Hepatocyte (in vitro differentiated cells): Measurements from ENCODE around the gene PARG. TPM values are rescaled to one million over a fixed set of nuclear protein-coding genes. Genes with fewer than 3 reads are reported as not detected.
"Not testable (repeated sequence)": the region's sequence is repeated elsewhere in the genome, so short reads cannot be mapped to it uniquely, and the experiment has no call there.

Experiments
- DNase-seq: peaks from one replicate; pipeline ENCODE4 v3.0.0-alpha.2; 2016; ENCODE audit warnings: low spot score
- H2AFZ ChIP-seq: fragments of 200-600 bp; sonication (generic); 2 replicates; pipeline ENCODE4 v1.6.0; 2016; ENCODE audit warnings: antibody characterized with exemption, mild to moderate bottlenecking
- H3K27ac ChIP-seq: fragments of 200-600 bp; sonication (generic); 2 replicates; pipeline ENCODE4 v1.5.1; 2016; ENCODE audit warnings: mild to moderate bottlenecking
- H3K27me3 ChIP-seq: fragments of 200-600 bp; sonication (generic); 2 replicates; pipeline ENCODE4 v1.6.1; 2016
- H3K36me3 ChIP-seq: fragments of 200-600 bp; sonication (generic); replicated peaks from 2 replicates; pipeline ENCODE4 v1.5.1; 2016; ENCODE audit warnings: low read depth; ENCODE audit not compliant: insufficient read depth
- H3K4me1 ChIP-seq: fragments of 200-600 bp; sonication (generic); 2 replicates; pipeline ENCODE4 v1.5.1; 2016; ENCODE audit warnings: mild to moderate bottlenecking, moderate library complexity; ENCODE audit not compliant: insufficient read depth
- H3K4me2 ChIP-seq: fragments of 200-600 bp; sonication (generic); 2 replicates; pipeline ENCODE4 v1.6.0; 2016
- H3K4me3 ChIP-seq: fragments of 200-600 bp; sonication (generic); 2 replicates; pipeline ENCODE4 v1.5.1; 2016; ENCODE audit warnings: mild to moderate bottlenecking
- H3K79me2 ChIP-seq: fragments of 200-600 bp; sonication (generic); 2 replicates; pipeline ENCODE4 v1.6.0; 2017; ENCODE audit warnings: mild to moderate bottlenecking
- H3K9me2 ChIP-seq: fragments of 200-600 bp; sonication (generic); replicated peaks from 2 replicates; pipeline ENCODE4 v1.6.0; 2017; ENCODE audit warnings: mild to moderate bottlenecking; ENCODE audit not compliant: insufficient read depth
- H3K9me3 ChIP-seq: fragments of 200-600 bp; sonication (generic); 2 replicates; pipeline ENCODE4 v1.5.1; 2016; ENCODE audit warnings: low read depth, mild to moderate bottlenecking
- H4K20me1 ChIP-seq: fragments of 200-600 bp; sonication (generic); 2 replicates; pipeline ENCODE4 v1.6.0; 2016; ENCODE audit warnings: mild to moderate bottlenecking; ENCODE audit not compliant: insufficient read depth, poor library complexity, severe bottlenecking
- WGBS: methylation state at CpG from one replicate; pipeline ENCODE4 v1.1.6; 2016; ENCODE audit warnings: low lambda C conversion rate; ENCODE audit errors: missing lambda C conversion rate; 5-methylcytosine and 5-hydroxymethylcytosine counted together
- polyA plus RNA-seq: library from polyadenylated mRNA; unstranded; fragments of >200 nt; fragmentation: Nextera tagmentation; extraction: Ambion mirVana; gene quantifications from 2 replicates; pipeline ENCODE4 v1.2.1, GENCODE V29; 2016
- total RNA-seq: library from RNA; depleted of rRNA; stranded (reverse); fragments of >200 nt; gene quantifications from 2 replicates; pipeline ENCODE4 v1.2.3, GENCODE V29; 2014
- TF ChIP-seq, protein P1 (sequence below): fragments of 200-600 bp; sonication (generic); IDR thresholded peaks from 2 replicates; pipeline ENCODE4 v1.5.1; 2016; ENCODE audit warnings: antibody characterized with exemption, mild to moderate bottlenecking; ENCODE audit not compliant: poor library complexity

The PARG gene
- total and polyA plus RNA-seq, 2 experiments from 2014 or later = 20.4 to 33.3 TPM

DNA sequence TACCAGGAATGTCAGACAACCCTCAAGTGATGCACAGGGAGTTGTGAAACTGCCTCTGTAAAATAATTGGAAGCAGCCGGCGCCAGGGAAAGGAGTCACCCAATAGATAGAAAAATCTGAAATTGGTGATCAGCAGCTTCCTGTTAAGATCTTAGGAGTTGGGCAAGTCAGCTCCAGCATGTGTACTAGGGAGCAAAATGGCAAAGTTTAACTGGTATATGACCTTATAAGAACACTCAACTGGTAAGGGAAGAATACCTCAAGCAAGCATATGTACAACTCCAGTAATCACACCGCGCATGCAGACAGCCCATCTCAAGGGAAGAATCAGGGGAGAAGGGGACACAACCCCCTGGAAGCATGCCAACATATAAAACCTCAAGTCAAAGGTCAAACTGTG, 18.3 kb downstream of the PARG start:
- H3K9me3 ChIP-seq, H3K9me2 ChIP-seq, H3K79me2 ChIP-seq, H3K36me3 ChIP-seq, H4K20me1 ChIP-seq, H3K4me2 ChIP-seq, H3K27me3 ChIP-seq, H3K4me3 ChIP-seq, H2AFZ ChIP-seq, H3K27ac ChIP-seq, H3K4me1 ChIP-seq, DNase-seq: not testable (repeated sequence)
- 99% methylated on average over 4 of the region's 4 CpGs for WGBS

DNA sequence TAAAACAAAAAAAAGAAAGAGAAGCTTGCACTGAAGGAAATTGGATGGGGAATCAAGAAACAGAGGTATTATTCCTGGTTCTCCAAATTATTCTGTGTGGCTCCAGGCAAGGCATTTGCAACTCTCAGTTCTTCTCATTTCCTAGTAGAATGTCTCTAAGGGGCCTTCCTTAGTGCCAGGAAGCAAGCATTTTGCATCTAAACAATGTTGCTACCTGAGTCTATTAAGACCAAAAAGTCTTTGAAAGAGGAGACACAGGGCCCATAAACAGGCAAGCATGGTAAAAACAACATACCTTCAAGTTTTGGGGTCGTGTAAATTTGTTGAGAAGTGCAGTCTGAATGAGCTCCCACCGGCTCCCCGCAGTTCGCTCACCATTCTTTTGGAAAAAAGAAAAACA, 19.8 kb downstream of the PARG start:
- 80% methylated on average over 4 of the region's 4 CpGs for WGBS

DNA sequence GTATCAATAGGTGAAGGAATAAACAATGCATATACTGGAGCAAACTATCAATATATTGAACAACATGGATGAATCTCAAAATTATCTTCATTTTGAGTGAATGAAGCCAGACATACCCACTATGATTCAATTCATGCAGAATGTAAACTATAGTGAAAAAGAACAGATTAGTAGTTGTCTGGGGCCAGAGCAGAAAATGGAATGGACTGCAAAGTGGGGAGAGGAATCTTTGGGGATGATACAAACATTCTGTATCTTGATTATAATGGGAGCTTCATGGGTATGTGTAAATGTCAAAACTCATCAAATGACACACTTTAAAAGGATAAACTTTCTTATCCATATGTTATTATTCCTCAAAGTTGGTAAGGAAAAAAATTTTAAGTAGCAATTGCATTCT, 23.9 kb downstream of the PARG start:
- not testable (repeated sequence) for H3K79me2 ChIP-seq, H3K9me2 ChIP-seq, DNase-seq, H3K27ac ChIP-seq, H3K4me3 ChIP-seq, H3K27me3 ChIP-seq, H4K20me1 ChIP-seq, H2AFZ ChIP-seq, H3K4me2 ChIP-seq, H3K4me1 ChIP-seq, H3K36me3 ChIP-seq, H3K9me3 ChIP-seq

More for the DNA sequence above, 19.8 kb downstream of the PARG start:
- not testable (repeated sequence) for H3K27me3 ChIP-seq, H4K20me1 ChIP-seq, H2AFZ ChIP-seq, H3K36me3 ChIP-seq, H3K4me3 ChIP-seq, H3K27ac ChIP-seq, H3K4me2 ChIP-seq, H3K9me3 ChIP-seq, H3K4me1 ChIP-seq, H3K79me2 ChIP-seq, DNase-seq, H3K9me2 ChIP-seq

DNA sequence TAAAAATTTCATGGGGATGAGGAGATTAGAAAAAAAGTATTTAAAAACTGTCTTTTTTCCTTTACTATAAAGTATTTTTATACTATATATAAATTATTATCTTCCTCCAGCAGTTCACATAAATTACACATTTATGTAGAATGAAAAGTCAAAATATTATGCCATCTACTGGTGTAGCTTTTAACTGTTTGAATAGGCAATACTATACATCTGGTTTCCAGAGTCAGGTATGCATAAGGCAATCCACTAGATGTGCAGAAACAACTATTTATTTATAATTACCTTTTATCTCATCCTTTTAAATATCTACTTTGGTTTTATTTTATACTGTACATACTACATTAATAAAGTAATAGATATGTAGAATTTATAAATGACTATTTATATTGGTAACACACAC, 25.4 kb downstream of the PARG start:
- H3K4me3 ChIP-seq, DNase-seq: not testable (repeated sequence)
- TF ChIP-seq, protein P1, sequence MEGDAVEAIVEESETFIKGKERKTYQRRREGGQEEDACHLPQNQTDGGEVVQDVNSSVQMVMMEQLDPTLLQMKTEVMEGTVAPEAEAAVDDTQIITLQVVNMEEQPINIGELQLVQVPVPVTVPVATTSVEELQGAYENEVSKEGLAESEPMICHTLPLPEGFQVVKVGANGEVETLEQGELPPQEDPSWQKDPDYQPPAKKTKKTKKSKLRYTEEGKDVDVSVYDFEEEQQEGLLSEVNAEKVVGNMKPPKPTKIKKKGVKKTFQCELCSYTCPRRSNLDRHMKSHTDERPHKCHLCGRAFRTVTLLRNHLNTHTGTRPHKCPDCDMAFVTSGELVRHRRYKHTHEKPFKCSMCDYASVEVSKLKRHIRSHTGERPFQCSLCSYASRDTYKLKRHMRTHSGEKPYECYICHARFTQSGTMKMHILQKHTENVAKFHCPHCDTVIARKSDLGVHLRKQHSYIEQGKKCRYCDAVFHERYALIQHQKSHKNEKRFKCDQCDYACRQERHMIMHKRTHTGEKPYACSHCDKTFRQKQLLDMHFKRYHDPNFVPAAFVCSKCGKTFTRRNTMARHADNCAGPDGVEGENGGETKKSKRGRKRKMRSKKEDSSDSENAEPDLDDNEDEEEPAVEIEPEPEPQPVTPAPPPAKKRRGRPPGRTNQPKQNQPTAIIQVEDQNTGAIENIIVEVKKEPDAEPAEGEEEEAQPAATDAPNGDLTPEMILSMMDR = peak; percentile 16

DNA sequence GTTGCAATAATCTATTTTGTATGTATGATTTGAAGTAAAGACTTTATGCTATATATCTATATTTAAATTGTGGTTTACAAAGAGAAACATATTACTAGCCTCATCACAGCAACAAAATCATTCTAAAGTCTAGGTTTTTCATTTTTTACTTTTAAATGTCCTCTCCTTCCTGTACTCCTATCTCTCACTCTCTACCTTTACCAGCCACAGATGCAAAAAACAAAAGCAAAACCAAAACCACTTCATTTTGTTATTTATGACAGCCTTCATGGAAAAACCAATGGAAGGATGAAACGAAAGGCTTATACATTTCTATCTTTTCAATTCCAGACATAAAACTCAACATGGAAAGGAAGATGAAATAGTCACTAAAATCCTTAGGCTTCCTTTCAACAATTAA, 31.5 kb downstream of the PARG start:
- H3K27ac ChIP-seq, H3K4me3 ChIP-seq, H3K27me3 ChIP-seq, H3K4me2 ChIP-seq, H3K36me3 ChIP-seq, H3K79me2 ChIP-seq, H3K4me1 ChIP-seq, H3K9me2 ChIP-seq, DNase-seq, H3K9me3 ChIP-seq, H2AFZ ChIP-seq, H4K20me1 ChIP-seq: not testable (repeated sequence)
- no CpG with 5 or more reads among the region's 1 CpG for WGBS

More for the DNA sequence above, 25.4 kb downstream of the PARG start:
- H3K9me2 ChIP-seq, H3K4me2 ChIP-seq, H3K27ac ChIP-seq, H3K4me1 ChIP-seq, H3K27me3 ChIP-seq, H3K9me3 ChIP-seq, H4K20me1 ChIP-seq, H3K79me2 ChIP-seq, H2AFZ ChIP-seq, H3K36me3 ChIP-seq: not testable (repeated sequence)

DNA sequence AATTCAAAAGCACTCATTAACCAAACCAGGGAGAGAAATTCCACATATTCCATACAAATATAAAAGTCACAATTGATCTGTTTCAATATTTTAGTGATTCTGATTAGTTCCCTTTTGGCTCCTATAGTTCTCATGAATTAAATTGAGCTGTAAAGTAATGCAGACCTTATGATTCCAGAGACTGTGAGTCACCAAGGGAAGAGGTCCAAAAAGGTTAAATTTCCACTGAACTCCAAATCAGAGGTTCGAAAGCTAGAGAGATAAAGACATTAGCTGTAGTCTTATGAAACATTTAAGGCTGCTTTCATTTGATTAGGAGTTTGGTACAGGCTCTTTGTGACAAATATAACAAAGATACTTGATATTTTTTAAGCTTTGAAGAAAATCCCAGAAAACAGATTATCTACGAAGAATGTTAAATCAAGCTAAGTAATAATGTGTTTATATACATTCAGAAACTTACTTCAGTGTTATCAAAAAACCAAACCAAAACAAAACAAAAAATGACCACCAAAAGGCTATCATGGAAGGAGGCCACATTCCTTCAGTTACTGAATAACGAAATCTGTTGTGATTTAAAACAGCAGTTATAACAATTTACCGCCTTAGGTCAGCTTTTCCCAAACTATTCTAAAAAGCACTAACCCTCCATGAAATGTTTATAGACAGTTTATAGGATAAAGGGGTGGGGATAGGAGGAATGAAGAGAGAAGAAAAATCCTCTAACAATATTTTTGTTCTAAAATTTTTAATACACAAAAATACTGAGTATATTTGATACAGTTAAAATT, 33.3 kb downstream of the PARG start:
- not testable (repeated sequence) for H3K79me2 ChIP-seq, H2AFZ ChIP-seq, H4K20me1 ChIP-seq, DNase-seq, H3K9me3 ChIP-seq, H3K4me1 ChIP-seq, H3K4me3 ChIP-seq, H3K36me3 ChIP-seq, H3K9me2 ChIP-seq, H3K4me2 ChIP-seq, H3K27me3 ChIP-seq
- H3K27ac ChIP-seq = peak overlapping the region; percentile 16
- WGBS = 55% methylated on average over 4 of the region's 4 CpGs

DNA sequence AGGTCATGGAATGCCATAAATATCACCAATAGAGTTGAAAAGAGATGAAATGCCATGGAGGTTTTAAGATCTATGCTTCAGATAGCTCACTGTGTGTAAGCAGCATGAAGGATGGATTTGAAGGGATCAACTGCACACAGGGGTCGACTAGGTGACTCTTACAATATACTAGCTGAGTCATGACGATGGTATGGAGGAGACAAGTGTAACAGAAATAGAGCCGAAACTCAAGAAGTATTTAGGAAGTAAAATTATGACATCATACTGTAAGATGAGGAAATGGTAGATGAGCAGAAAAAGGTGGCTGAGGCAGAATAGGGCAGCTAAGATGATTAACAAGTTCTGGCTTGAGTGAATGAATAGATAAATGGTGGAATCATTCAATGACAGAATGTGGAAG, 38.0 kb downstream of the PARG start:
- not testable (repeated sequence) for DNase-seq, H3K4me1 ChIP-seq, H3K4me3 ChIP-seq, H3K79me2 ChIP-seq, H3K27ac ChIP-seq, H3K4me2 ChIP-seq, H3K9me2 ChIP-seq, H3K27me3 ChIP-seq, H2AFZ ChIP-seq, H4K20me1 ChIP-seq, H3K36me3 ChIP-seq, H3K9me3 ChIP-seq
- 85% methylated on average over 3 of the region's 3 CpGs for WGBS

DNA sequence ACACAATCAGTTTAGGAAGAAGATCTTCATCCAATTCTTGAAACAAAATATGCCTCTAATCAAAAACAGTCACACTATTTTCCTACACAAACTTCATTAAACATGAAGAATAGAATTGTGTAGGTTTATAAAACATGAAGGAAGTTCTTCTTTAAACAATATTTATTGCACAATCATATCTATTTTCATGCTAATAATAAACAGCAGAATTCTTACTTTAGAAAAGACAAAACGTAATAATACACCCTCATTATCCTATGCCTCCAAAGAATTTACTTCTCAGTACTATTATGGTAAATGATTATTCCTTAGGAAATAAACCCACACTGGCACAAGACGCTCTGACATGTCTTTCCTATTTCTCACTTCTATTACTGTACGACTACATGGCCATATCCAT, 41.4 kb downstream of the PARG start:
- H3K4me2 ChIP-seq, H4K20me1 ChIP-seq, H3K36me3 ChIP-seq, DNase-seq, H3K79me2 ChIP-seq, H3K27me3 ChIP-seq, H3K9me3 ChIP-seq, H2AFZ ChIP-seq, H3K4me3 ChIP-seq, H3K9me2 ChIP-seq, H3K4me1 ChIP-seq, H3K27ac ChIP-seq: not testable (repeated sequence)
- WGBS = 98% methylated on average over 3 of the region's 3 CpGs
